H9 (cell line): ENCODE results near the gene TMEM81. TPM values are rescaled to one million over a fixed set of nuclear protein-coding genes. Genes with fewer than 3 reads are reported as not detected.

Source experiments
- DNase-seq: peaks from one replicate; pipeline ENCODE4 v3.0.0-alpha.2; 2017
- H2AFZ ChIP-seq: one replicate; pipeline ENCODE4 v1.6.1; 2013; ENCODE audit warnings: mild to moderate bottlenecking, low read length, control low read depth, moderate library complexity
- H2AK5ac ChIP-seq: 2 replicates; pipeline ENCODE4 v1.6.1; 2013; ENCODE audit warnings: low read length, control low read depth, mixed read lengths; ENCODE audit not compliant: insufficient read length
- H2BK120ac ChIP-seq: one replicate; pipeline ENCODE4 v1.6.1; 2013; ENCODE audit warnings: low read depth, mild to moderate bottlenecking, low read length, control low read depth, inconsistent platforms; ENCODE audit not compliant: poor library complexity, severe bottlenecking
- H2BK12ac ChIP-seq: 2 replicates; pipeline ENCODE4 v1.6.1; 2013; ENCODE audit warnings: low read length, control low read depth, mixed read lengths, low read depth; ENCODE audit not compliant: insufficient read length
- H2BK15ac ChIP-seq: 2 replicates; pipeline ENCODE4 v1.6.1; 2013; ENCODE audit warnings: low read depth, low read length, control low read depth
- H2BK20ac ChIP-seq: one replicate; pipeline ENCODE4 v1.6.1; 2013; ENCODE audit warnings: low read depth, mild to moderate bottlenecking, low read length, control low read depth, inconsistent platforms; ENCODE audit not compliant: poor library complexity, severe bottlenecking
- H2BK5ac ChIP-seq: 2 replicates; pipeline ENCODE4 v1.6.1; 2013; ENCODE audit warnings: low read length, control low read depth, mixed read lengths; ENCODE audit not compliant: insufficient read length
- H3K14ac ChIP-seq: 2 replicates; pipeline ENCODE4 v1.6.1; 2013; ENCODE audit warnings: low read length, control low read depth; ENCODE audit not compliant: insufficient read depth
- H3K18ac ChIP-seq: 2 replicates; pipeline ENCODE4 v1.6.1; 2013; ENCODE audit warnings: low read depth, mild to moderate bottlenecking, mixed read lengths, low read length, control low read depth; ENCODE audit not compliant: insufficient read length
- H3K23ac ChIP-seq: 2 replicates; pipeline ENCODE4 v1.6.1; 2013; ENCODE audit warnings: low read length, control low read depth, mixed read lengths, low read depth; ENCODE audit not compliant: insufficient read length
- H3K23me2 ChIP-seq: 2 replicates; pipeline ENCODE4 v1.6.1; 2013; ENCODE audit warnings: low read depth, mild to moderate bottlenecking, mixed read lengths, low read length, control low read depth; ENCODE audit not compliant: insufficient read length, poor library complexity, severe bottlenecking
- H3K27ac ChIP-seq: 2 replicates; pipeline ENCODE4 v1.5.1; 2013; ENCODE audit warnings: low read length, control low read depth, mixed read lengths, low read depth; ENCODE audit not compliant: insufficient read length
- H3K27me3 ChIP-seq: 2 replicates; pipeline ENCODE4 v1.6.1; 2013; ENCODE audit warnings: low read length, control low read depth, inconsistent platforms; ENCODE audit not compliant: insufficient read depth
- H3K4ac ChIP-seq: 2 replicates; pipeline ENCODE4 v1.6.1; 2013; ENCODE audit warnings: low read depth, mild to moderate bottlenecking, control low read depth, inconsistent platforms, low read length, moderate library complexity
- H3K4me1 ChIP-seq: 2 replicates; pipeline ENCODE4 v1.6.1; 2013; ENCODE audit warnings: low read length, control low read depth, inconsistent platforms; ENCODE audit not compliant: insufficient read depth
- H3K4me2 ChIP-seq: 2 replicates; pipeline ENCODE4 v1.6.1; 2013; ENCODE audit warnings: low read length, control low read depth, mixed read lengths; ENCODE audit not compliant: insufficient read length, insufficient read depth
- H3K56ac ChIP-seq: 2 replicates; pipeline ENCODE4 v1.6.1; 2013; ENCODE audit warnings: low read depth, mild to moderate bottlenecking, mixed read lengths, low read length, control low read depth; ENCODE audit not compliant: insufficient read length
- H3K79me1 ChIP-seq: 2 replicates; pipeline ENCODE4 v1.6.1; 2013; ENCODE audit warnings: low read depth, mild to moderate bottlenecking, moderate library complexity, low read length, control low read depth, inconsistent platforms; ENCODE audit not compliant: insufficient read depth, poor library complexity, severe bottlenecking
- H3K79me2 ChIP-seq: 2 replicates; pipeline ENCODE4 v1.6.1; 2013; ENCODE audit warnings: low read length, control low read depth, inconsistent platforms; ENCODE audit not compliant: insufficient read depth
- H3K9ac ChIP-seq: 2 replicates; pipeline ENCODE4 v1.6.1; 2013; ENCODE audit warnings: low read length, control low read depth, mixed read lengths; ENCODE audit not compliant: insufficient read length; ENCODE audit errors: extremely low read depth
- H3K9me3 ChIP-seq: one replicate; pipeline ENCODE4 v1.6.1; 2013; ENCODE audit warnings: low read depth, low read length, inconsistent platforms; ENCODE audit not compliant: control insufficient read depth
- H3T11ph ChIP-seq: one replicate; pipeline ENCODE4 v1.6.1; 2013; ENCODE audit warnings: mild to moderate bottlenecking, low read length, control low read depth, inconsistent platforms
- H4K20me1 ChIP-seq: one replicate; pipeline ENCODE4 v1.6.1; 2013; ENCODE audit not compliant: control insufficient read depth, insufficient read length, insufficient read depth
- H4K5ac ChIP-seq: 2 replicates; pipeline ENCODE4 v1.6.1; 2013; ENCODE audit warnings: low read depth, mild to moderate bottlenecking, mixed read lengths, low read length, control low read depth; ENCODE audit not compliant: insufficient read length
- H4K8ac ChIP-seq: replicated peaks from 2 replicates; pipeline ENCODE4 v1.6.1; 2013; ENCODE audit warnings: low read length, control low read depth, mixed read lengths, low read depth; ENCODE audit not compliant: insufficient read length
- H4K91ac ChIP-seq: 2 replicates; pipeline ENCODE4 v1.6.1; 2013; ENCODE audit warnings: low read depth, mild to moderate bottlenecking, moderate library complexity, mixed read lengths, low read length, control low read depth; ENCODE audit not compliant: insufficient read length
- H3K27ac Mint-ChIP-seq, 3 experiments: 2 replicates in 2 of 3; 3 replicates in 1 of 3; pipeline ENCODE4 v1.8.0; 2020 to 2021; ENCODE audit warnings: mixed read lengths in 3 of 3, mild to moderate bottlenecking in 1 of 3, moderate library complexity in 1 of 3
- H3K27me3 Mint-ChIP-seq: 2 replicates; pipeline ENCODE4 v1.8.0; 2021; ENCODE audit warnings: low read depth, mild to moderate bottlenecking, moderate library complexity, mixed read lengths
- H3K36me3 Mint-ChIP-seq, 3 experiments: 2 replicates in 2 of 3; 3 replicates in 1 of 3; pipeline ENCODE4 v1.8.0; 2020 to 2021; ENCODE audit warnings: low read depth in 3 of 3, mixed read lengths in 3 of 3; ENCODE audit not compliant: insufficient read depth in 1 of 3
- H3K4me1 Mint-ChIP-seq, 2 experiments: 2 replicates each; pipeline ENCODE4 v1.8.0; 2020; ENCODE audit warnings: mixed read lengths in 2 of 2
- H3K4me3 Mint-ChIP-seq, 2 experiments: 2 replicates in 1 of 2; 3 replicates in 1 of 2; pipeline ENCODE4 v1.8.0; 2020 to 2021; ENCODE audit warnings: mild to moderate bottlenecking in 2 of 2, mixed read lengths in 2 of 2, moderate library complexity in 1 of 2
- H3K9me3 Mint-ChIP-seq, 2 experiments: 2 replicates in 1 of 2; 3 replicates in 1 of 2; pipeline ENCODE4 v1.8.0; 2020; ENCODE audit warnings: mild to moderate bottlenecking in 2 of 2, mixed read lengths in 2 of 2, moderate library complexity in 1 of 2
- WGBS: extraction: QIAGEN DNeasy Blood & Tissue Kit; methylation state at CpG from one replicate; pipeline ENCODE4 v1.1.7; 2013; ENCODE audit warnings: missing lambda C conversion rate, low lambda C conversion rate, mixed read lengths; ENCODE audit not compliant: insufficient read length; ENCODE audit errors: extremely low coverage; 5-methylcytosine and 5-hydroxymethylcytosine counted together
- total RNA-seq: library from RNA; stranded (reverse); gene quantifications from 2 replicates; pipeline ENCODE4 v1.2.1, GENCODE V29; 2021
- TF ChIP-seq, protein P1 (sequence below): fragments of 200-600 bp; sonication (generic); conservative IDR thresholded peaks from 3 replicates; pipeline ENCODE4 v1.8.0; 2021; ENCODE audit warnings: antibody characterized with exemption, mild to moderate bottlenecking

Gene TMEM81
- total RNA-seq, 1 experiment from 2014 or later = 3.0 TPM

GRCh38 chr1:205107327-205107726, 23.1 kb upstream of the TMEM81 start:
- WGBS = no CpG with 5 or more reads among the region's 4 CpGs
- H3K9me3 Mint-ChIP-seq = no peaks in the 10 kb centered on the region
- no peaks in the 10 kb centered on the region for H3K4me1 ChIP-seq
- H2BK5ac ChIP-seq = no peak overlapping the region
- H3K27me3 Mint-ChIP-seq = no peaks in the 10 kb centered on the region
- no peak overlapping the region for H3K4me2 ChIP-seq
- no peak overlapping the region for H2AK5ac ChIP-seq
- no peak overlapping the region for H3K14ac ChIP-seq
- H3K9me3 ChIP-seq = no peaks in the 10 kb centered on the region
- no peak for DNase-seq
- no peak overlapping the region for H2BK12ac ChIP-seq
- H4K8ac ChIP-seq = no peak overlapping the region
- no peaks in the 10 kb centered on the region for H3K27me3 ChIP-seq
- peaks cover 23 to 54% (median 49%) of the 10 kb centered on the region in 3 experiments; a peak in 6 of 7 replicates for H3K36me3 Mint-ChIP-seq
- no peak overlapping the region for H3K4ac ChIP-seq
- H3K27ac ChIP-seq = no peak overlapping the region
- H2BK20ac ChIP-seq = no peak overlapping the region
- peaks cover 7% of the 10 kb centered on the region for H3K79me1 ChIP-seq
- H3K27ac Mint-ChIP-seq = no peak overlapping the region
- no peak overlapping the region for H4K91ac ChIP-seq
- H2AFZ ChIP-seq = no peak overlapping the region
- H3K9ac ChIP-seq = no peak overlapping the region
- H3K4me1 Mint-ChIP-seq = no peaks in the 10 kb centered on the region
- no peak overlapping the region for H3K56ac ChIP-seq
- no peak overlapping the region for H3T11ph ChIP-seq
- H4K5ac ChIP-seq = no peak overlapping the region
- no peak overlapping the region for H2BK15ac ChIP-seq
- no peak overlapping the region for H3K23ac ChIP-seq
- no peak overlapping the region for H3K18ac ChIP-seq
- TF ChIP-seq, protein P1, sequence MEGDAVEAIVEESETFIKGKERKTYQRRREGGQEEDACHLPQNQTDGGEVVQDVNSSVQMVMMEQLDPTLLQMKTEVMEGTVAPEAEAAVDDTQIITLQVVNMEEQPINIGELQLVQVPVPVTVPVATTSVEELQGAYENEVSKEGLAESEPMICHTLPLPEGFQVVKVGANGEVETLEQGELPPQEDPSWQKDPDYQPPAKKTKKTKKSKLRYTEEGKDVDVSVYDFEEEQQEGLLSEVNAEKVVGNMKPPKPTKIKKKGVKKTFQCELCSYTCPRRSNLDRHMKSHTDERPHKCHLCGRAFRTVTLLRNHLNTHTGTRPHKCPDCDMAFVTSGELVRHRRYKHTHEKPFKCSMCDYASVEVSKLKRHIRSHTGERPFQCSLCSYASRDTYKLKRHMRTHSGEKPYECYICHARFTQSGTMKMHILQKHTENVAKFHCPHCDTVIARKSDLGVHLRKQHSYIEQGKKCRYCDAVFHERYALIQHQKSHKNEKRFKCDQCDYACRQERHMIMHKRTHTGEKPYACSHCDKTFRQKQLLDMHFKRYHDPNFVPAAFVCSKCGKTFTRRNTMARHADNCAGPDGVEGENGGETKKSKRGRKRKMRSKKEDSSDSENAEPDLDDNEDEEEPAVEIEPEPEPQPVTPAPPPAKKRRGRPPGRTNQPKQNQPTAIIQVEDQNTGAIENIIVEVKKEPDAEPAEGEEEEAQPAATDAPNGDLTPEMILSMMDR = no peak
- H3K23me2 ChIP-seq = no peaks in the 10 kb centered on the region
- no peak overlapping the region for H3K4me3 Mint-ChIP-seq
- H3K79me2 ChIP-seq = no peaks in the 10 kb centered on the region
- no peaks in the 10 kb centered on the region for H4K20me1 ChIP-seq
- H2BK120ac ChIP-seq = no peak overlapping the region
